ENCODE data around the gene RBM20. TPM values are rescaled to one million over a fixed set of nuclear protein-coding genes. Genes with fewer than 3 reads are reported as not detected.

The RBM20 gene
- total and polyA plus RNA-seq, 2 of the 13 experiments (the other 11 are each of a cell fraction or from before 2014, with no cell fraction given) = 0.02 to 0.22 TPM

GRCh38 chr10:110843796-110844616, 199.9 kb downstream of the RBM20 start (continued):
- TF ChIP-seq ARID4A (CRISPR knock-in tag; IDR thresholded peaks at IDR 0.05; ENCODE audit: borderline replicate concordance) = no peak; the same call in 1 of the 2 replicates
- TF ChIP-seq MEIS1 (CRISPR knock-in tag; IDR thresholded peaks at IDR 0.05; ENCODE audit: borderline replicate concordance) = peak; percentile 89
- TF ChIP-seq SMYD3 (CRISPR knock-in tag; IDR thresholded peaks at IDR 0.05) = no peak
- no peak for TF ChIP-seq ZFX (CRISPR knock-in tag; IDR thresholded peaks at IDR 0.05; ENCODE audit: low read depth)
- no peak for TF ChIP-seq ZNF33A (CRISPR knock-in tag; IDR thresholded peaks at IDR 0.05; ENCODE audit: borderline replicate concordance)
- TF ChIP-seq ZNF562 (CRISPR knock-in tag; IDR thresholded peaks at IDR 0.05; ENCODE audit: borderline replicate concordance) = no peak
- no peak for TF ChIP-seq ZBTB26 (CRISPR knock-in tag; IDR thresholded peaks at IDR 0.05; ENCODE audit: borderline replicate concordance)
- no peak for TF ChIP-seq IKZF1 (IDR thresholded peaks at IDR 0.05)
- no peak for TF ChIP-seq ZNF30 (CRISPR knock-in tag; IDR thresholded peaks at IDR 0.05)
- TF ChIP-seq ZNF770 (CRISPR knock-in tag; IDR thresholded peaks at IDR 0.05) = no peak
- no peak for TF ChIP-seq ZNF234 (CRISPR knock-in tag; conservative IDR thresholded peaks at IDR 0.05)
- no peak for TF ChIP-seq ZNF777 (CRISPR knock-in tag; IDR thresholded peaks at IDR 0.05)
- no peak for TF ChIP-seq PLSCR1 (CRISPR knock-in tag; IDR thresholded peaks at IDR 0.05; ENCODE audit: borderline replicate concordance)
- TF ChIP-seq ZBTB46 (CRISPR knock-in tag; IDR thresholded peaks at IDR 0.05; ENCODE audit: borderline replicate concordance) = no peak
- peak; percentile 77 for TF ChIP-seq ZMYM3 (CRISPR knock-in tag; IDR thresholded peaks at IDR 0.05)
- no peak for TF ChIP-seq HIVEP1 (CRISPR knock-in tag; IDR thresholded peaks at IDR 0.05)
- TF ChIP-seq THAP8 (CRISPR knock-in tag; IDR thresholded peaks at IDR 0.05; ENCODE audit: borderline replicate concordance) = no peak
